Neural cell (in vitro differentiated cells): Measurements from ENCODE around the gene LDAF1. TPM values are rescaled to one million over a fixed set of nuclear protein-coding genes. Genes with fewer than 3 reads are reported as not detected.

Experiments used
- H2AFZ ChIP-seq: fragments of 200-600, 300-800 bp; sonication (generic), shearing (Covaris generic); 2 replicates; pipeline ENCODE4 v1.6.0; 2014; ENCODE audit warnings: low read depth, mild to moderate bottlenecking, antibody characterized with exemption, low read length, moderate library complexity
- H3F3A ChIP-seq: fragments of 200-600 bp; shearing (Covaris generic); 2 replicates; pipeline ENCODE4 v1.6.1; 2016; ENCODE audit warnings: mild to moderate bottlenecking, moderate library complexity, mixed read lengths, antibody characterized with exemption, low read length; ENCODE audit not compliant: insufficient read depth, poor library complexity, severe bottlenecking
- H3K27ac ChIP-seq: fragments of 200-600, 300-800 bp; sonication (generic), shearing (Covaris generic); 2 replicates; pipeline ENCODE4 v1.5.1; 2014; ENCODE audit warnings: mild to moderate bottlenecking, low read length, moderate library complexity
- H3K27me3 ChIP-seq: fragments of 300-800, 200-600 bp; sonication (generic), shearing (Covaris generic); 2 replicates; pipeline ENCODE4 v1.6.0; 2014; ENCODE audit warnings: mild to moderate bottlenecking, low read depth, low read length, moderate library complexity; ENCODE audit not compliant: insufficient read depth
- H3K36me3 ChIP-seq: fragments of 300-800, 200-600 bp; sonication (generic), shearing (Covaris generic); 2 replicates; pipeline ENCODE4 v1.5.1; 2014; ENCODE audit warnings: mild to moderate bottlenecking, antibody characterized with exemption, low read length, moderate library complexity; ENCODE audit not compliant: insufficient read depth
- H3K4me2 ChIP-seq: fragments of 300-800, 200-600 bp; sonication (generic), shearing (Covaris generic); 2 replicates; pipeline ENCODE4 v1.6.0; 2014; ENCODE audit warnings: mild to moderate bottlenecking, low read length
- H3K4me3 ChIP-seq: fragments of 300-800, 200-600 bp; sonication (generic), shearing (Covaris generic); 2 replicates; pipeline ENCODE4 v1.5.1; 2014; ENCODE audit warnings: mild to moderate bottlenecking, low read length, moderate library complexity
- H3K79me2 ChIP-seq: fragments of 200-600 bp; shearing (Covaris generic); replicated peaks from 2 replicates; pipeline ENCODE4 v1.6.0; 2014; ENCODE audit warnings: mild to moderate bottlenecking, low read length, moderate library complexity; ENCODE audit not compliant: insufficient read depth
- H3K9ac ChIP-seq: fragments of 300-800, 200-600 bp; sonication (generic), shearing (Covaris generic); 2 replicates; pipeline ENCODE4 v1.6.1; 2016; ENCODE audit warnings: mild to moderate bottlenecking, low read length, mixed read lengths
- H3K9me2 ChIP-seq: fragments of 200-600 bp; shearing (Covaris generic); 2 replicates; pipeline ENCODE4 v1.6.1; 2016; ENCODE audit warnings: mild to moderate bottlenecking, low read length, mixed read lengths; ENCODE audit not compliant: insufficient read depth
- H3K9me3 ChIP-seq: fragments of 200-600, 300-800 bp; sonication (generic), shearing (Covaris generic); 2 replicates; pipeline ENCODE4 v1.6.1; 2016; ENCODE audit warnings: mild to moderate bottlenecking, mixed run types, low read length, moderate library complexity, mixed read lengths
- H4K20me1 ChIP-seq: fragments of 200-600 bp; shearing (Covaris generic); 2 replicates; pipeline ENCODE4 v1.6.1; 2016; ENCODE audit warnings: mild to moderate bottlenecking, mixed run types; ENCODE audit not compliant: insufficient read depth
- EZH2 ChIP-seq: fragments of 200-600, 300-800 bp; shearing (Covaris generic), sonication (generic); IDR thresholded peaks from 2 replicates; pipeline ENCODE4 v1.6.1; 2014; ENCODE audit warnings: antibody characterized with exemption, low read length, borderline replicate concordance, mild to moderate bottlenecking; ENCODE audit not compliant: insufficient read depth, poor library complexity, severe bottlenecking
- MXI1 ChIP-seq: fragments of 450-650 bp; conservative IDR thresholded peaks from 2 replicates; pipeline ENCODE4 v1.6.1; 2014; ENCODE audit warnings: antibody characterized with exemption, mild to moderate bottlenecking; ENCODE audit not compliant: poor library complexity, severe bottlenecking
- POLR2AphosphoS5 ChIP-seq: IDR thresholded peaks from 2 replicates; pipeline ENCODE4 v1.6.1; 2012
- RAD21 ChIP-seq: fragments of 450-650 bp; conservative IDR thresholded peaks from 2 replicates; pipeline ENCODE4 v1.6.1; 2014; ENCODE audit warnings: antibody characterized with exemption, mild to moderate bottlenecking, moderate library complexity
- SMC3 ChIP-seq: fragments of 450-650 bp; conservative IDR thresholded peaks from 2 replicates; pipeline ENCODE4 v1.6.1; 2014; ENCODE audit warnings: antibody characterized with exemption, mild to moderate bottlenecking, moderate library complexity; ENCODE audit not compliant: poor library complexity
- TAF1 ChIP-seq: IDR thresholded peaks from 2 replicates; pipeline ENCODE4 v1.6.1; 2012; ENCODE audit warnings: low read depth
- polyA plus RNA-seq: library from polyadenylated mRNA; depleted of rRNA; stranded (reverse); fragments of >200 nt; gene quantifications from 2 replicates; pipeline ENCODE4 v1.2.3, GENCODE V29; 2014
- TF ChIP-seq, protein P1 (sequence below): fragments of 450-650 bp; IDR thresholded peaks from 2 replicates; pipeline ENCODE4 v1.5.1; 2014; ENCODE audit warnings: antibody characterized with exemption, mild to moderate bottlenecking, moderate library complexity; ENCODE audit not compliant: poor library complexity, severe bottlenecking
- TF ChIP-seq, protein P2 (sequence below): IDR thresholded peaks from 2 replicates; pipeline ENCODE4 v1.6.1; 2012; ENCODE audit warnings: borderline replicate concordance

The LDAF1 gene
- polyA plus RNA-seq, 1 donor from 2014 or later = 10.8 TPM

DNA sequence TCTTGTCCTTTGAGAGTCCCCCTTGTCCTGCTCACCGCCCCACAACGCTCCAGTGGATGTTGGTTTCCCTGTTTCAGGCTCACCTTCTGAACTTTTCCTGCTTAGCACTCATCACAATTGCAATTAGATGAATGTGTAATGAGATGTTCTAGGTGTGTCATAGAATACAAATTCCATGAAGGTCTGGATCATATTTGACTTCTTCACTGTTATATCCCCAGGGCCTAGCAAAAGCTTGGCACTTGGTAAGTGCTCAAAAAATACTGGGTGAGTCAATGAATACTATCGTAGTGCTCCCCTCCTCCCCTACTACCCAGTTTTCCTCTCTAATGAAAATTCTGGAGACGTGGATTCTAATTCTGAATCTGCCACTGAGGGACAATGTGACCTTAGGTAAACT is 40.9 kb upstream of the LDAF1 start:
- Histone ChIP-seq H3K4me3 (no peak overlapping the region), H3K4me2 (no peak overlapping the region), H4K20me1 (no peaks in the 10 kb centered on the region), H2AFZ (no peak overlapping the region), H3K9ac (no peak overlapping the region), H3K79me2 (no peaks in the 10 kb centered on the region), H3K27ac (no peak overlapping the region), H3K9me3 (no peaks in the 10 kb centered on the region), H3K9me2 (no peaks in the 10 kb centered on the region), H3K36me3 (no peaks in the 10 kb centered on the region), H3K27me3 (no peaks in the 10 kb centered on the region), H3F3A (no peaks in the 10 kb centered on the region)
- no peak for TF ChIP-seq SMC3
- TF ChIP-seq, protein P1, sequence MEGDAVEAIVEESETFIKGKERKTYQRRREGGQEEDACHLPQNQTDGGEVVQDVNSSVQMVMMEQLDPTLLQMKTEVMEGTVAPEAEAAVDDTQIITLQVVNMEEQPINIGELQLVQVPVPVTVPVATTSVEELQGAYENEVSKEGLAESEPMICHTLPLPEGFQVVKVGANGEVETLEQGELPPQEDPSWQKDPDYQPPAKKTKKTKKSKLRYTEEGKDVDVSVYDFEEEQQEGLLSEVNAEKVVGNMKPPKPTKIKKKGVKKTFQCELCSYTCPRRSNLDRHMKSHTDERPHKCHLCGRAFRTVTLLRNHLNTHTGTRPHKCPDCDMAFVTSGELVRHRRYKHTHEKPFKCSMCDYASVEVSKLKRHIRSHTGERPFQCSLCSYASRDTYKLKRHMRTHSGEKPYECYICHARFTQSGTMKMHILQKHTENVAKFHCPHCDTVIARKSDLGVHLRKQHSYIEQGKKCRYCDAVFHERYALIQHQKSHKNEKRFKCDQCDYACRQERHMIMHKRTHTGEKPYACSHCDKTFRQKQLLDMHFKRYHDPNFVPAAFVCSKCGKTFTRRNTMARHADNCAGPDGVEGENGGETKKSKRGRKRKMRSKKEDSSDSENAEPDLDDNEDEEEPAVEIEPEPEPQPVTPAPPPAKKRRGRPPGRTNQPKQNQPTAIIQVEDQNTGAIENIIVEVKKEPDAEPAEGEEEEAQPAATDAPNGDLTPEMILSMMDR = no peak
- no peak for TF ChIP-seq EZH2
- TF ChIP-seq MXI1 = no peak
- no peak for TF ChIP-seq TAF1
- TF ChIP-seq, protein P2, sequence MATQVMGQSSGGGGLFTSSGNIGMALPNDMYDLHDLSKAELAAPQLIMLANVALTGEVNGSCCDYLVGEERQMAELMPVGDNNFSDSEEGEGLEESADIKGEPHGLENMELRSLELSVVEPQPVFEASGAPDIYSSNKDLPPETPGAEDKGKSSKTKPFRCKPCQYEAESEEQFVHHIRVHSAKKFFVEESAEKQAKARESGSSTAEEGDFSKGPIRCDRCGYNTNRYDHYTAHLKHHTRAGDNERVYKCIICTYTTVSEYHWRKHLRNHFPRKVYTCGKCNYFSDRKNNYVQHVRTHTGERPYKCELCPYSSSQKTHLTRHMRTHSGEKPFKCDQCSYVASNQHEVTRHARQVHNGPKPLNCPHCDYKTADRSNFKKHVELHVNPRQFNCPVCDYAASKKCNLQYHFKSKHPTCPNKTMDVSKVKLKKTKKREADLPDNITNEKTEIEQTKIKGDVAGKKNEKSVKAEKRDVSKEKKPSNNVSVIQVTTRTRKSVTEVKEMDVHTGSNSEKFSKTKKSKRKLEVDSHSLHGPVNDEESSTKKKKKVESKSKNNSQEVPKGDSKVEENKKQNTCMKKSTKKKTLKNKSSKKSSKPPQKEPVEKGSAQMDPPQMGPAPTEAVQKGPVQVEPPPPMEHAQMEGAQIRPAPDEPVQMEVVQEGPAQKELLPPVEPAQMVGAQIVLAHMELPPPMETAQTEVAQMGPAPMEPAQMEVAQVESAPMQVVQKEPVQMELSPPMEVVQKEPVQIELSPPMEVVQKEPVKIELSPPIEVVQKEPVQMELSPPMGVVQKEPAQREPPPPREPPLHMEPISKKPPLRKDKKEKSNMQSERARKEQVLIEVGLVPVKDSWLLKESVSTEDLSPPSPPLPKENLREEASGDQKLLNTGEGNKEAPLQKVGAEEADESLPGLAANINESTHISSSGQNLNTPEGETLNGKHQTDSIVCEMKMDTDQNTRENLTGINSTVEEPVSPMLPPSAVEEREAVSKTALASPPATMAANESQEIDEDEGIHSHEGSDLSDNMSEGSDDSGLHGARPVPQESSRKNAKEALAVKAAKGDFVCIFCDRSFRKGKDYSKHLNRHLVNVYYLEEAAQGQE = no peak
- TF ChIP-seq POLR2AphosphoS5 = no peak

DNA sequence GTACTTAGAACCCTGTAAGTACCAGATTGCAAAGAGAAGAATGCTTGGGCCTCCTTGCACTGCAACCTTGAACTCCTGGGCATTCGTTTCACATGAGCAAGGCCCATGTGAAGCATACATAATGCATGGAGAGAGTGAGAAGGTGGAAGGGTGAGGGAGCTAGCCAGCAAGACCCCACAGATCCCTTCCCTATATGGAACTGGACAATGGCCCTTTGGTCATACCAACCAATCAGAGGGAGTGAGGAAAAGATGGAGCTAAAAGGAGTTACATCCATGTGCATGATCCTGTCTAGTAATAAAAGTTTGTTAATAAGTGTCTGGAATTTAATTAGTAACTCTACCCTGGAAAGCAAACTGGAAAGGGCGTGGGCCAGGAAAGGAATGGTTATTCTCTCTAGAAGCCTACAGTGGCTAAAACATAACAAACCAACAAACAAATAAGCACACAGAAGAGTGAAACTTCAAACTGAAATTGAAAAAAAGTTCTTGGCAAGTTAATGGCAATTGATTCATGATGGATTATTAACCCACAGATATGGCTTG is 37.4 kb upstream of the LDAF1 start:
- Histone ChIP-seq H4K20me1 (no peaks in the 10 kb centered on the region), H3K4me3 (no peak overlapping the region), H2AFZ (no peak overlapping the region), H3K27ac (no peak overlapping the region), H3K9me3 (no peaks in the 10 kb centered on the region), H3K9ac (no peak overlapping the region), H3K27me3 (no peaks in the 10 kb centered on the region), H3K9me2 (no peaks in the 10 kb centered on the region), H3F3A (no peaks in the 10 kb centered on the region), H3K4me2 (no peak overlapping the region), H3K79me2 (no peaks in the 10 kb centered on the region), H3K36me3 (no peaks in the 10 kb centered on the region)
- no peak for TF ChIP-seq RAD21

DNA sequence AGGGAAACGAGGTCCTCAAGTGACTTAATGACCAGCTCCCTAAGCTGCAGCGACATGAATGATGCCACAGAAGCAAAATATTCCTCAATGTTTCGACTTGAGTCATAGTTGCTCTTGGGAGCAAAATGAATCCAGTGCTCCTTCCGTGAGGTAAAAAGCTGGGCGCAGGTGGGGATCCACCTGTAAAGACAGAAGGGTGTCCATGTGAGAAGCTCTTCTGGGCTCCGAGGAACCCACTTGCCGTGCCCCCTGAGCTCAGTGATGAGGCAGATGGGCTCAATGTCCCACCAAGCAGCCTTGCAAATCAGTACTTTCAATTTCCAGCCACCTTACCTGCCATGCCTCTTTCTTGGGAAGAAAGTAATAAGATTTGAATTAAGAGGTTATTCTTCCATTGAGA is 33.3 kb upstream of the LDAF1 start:
- Histone ChIP-seq H3K4me2 (no peak overlapping the region), H3K9ac (no peak overlapping the region), H3K27ac (no peak overlapping the region), H2AFZ (no peak overlapping the region), H3K9me3 (no peaks in the 10 kb centered on the region), H4K20me1 (no peaks in the 10 kb centered on the region), H3K4me3 (no peak overlapping the region), H3K36me3 (no peaks in the 10 kb centered on the region), H3K9me2 (no peaks in the 10 kb centered on the region), H3K27me3 (no peaks in the 10 kb centered on the region), H3K79me2 (no peaks in the 10 kb centered on the region), H3F3A (no peaks in the 10 kb centered on the region)
- TF ChIP-seq, protein P2 = no peak
- TF ChIP-seq SMC3 (no peak), MXI1 (no peak), TAF1 (no peak), POLR2AphosphoS5 (no peak), RAD21 (no peak), EZH2 (no peak)
- TF ChIP-seq, protein P1 = no peak
